ENCODE data around the gene IFNK.

DNA sequence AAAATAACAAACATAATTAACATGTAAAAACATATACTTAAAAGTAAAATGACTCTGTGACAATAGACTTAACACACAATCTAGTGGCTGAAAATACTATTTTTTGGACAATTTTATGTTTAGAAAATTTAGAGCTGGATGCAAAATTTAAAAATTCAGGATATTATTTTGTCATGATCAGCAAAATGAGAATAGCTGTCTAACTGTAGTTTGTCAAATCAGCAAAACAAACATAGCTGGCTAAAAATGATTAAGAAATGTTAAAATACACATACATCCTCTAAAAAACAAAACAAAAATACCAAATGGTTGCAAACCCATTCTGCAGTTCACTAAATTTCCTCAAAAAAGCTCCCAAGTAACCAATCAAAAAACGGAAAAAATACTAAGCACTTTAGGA lies 30.6 kb downstream of the IFNK start:
- TF ChIP-seq, protein P1, sequence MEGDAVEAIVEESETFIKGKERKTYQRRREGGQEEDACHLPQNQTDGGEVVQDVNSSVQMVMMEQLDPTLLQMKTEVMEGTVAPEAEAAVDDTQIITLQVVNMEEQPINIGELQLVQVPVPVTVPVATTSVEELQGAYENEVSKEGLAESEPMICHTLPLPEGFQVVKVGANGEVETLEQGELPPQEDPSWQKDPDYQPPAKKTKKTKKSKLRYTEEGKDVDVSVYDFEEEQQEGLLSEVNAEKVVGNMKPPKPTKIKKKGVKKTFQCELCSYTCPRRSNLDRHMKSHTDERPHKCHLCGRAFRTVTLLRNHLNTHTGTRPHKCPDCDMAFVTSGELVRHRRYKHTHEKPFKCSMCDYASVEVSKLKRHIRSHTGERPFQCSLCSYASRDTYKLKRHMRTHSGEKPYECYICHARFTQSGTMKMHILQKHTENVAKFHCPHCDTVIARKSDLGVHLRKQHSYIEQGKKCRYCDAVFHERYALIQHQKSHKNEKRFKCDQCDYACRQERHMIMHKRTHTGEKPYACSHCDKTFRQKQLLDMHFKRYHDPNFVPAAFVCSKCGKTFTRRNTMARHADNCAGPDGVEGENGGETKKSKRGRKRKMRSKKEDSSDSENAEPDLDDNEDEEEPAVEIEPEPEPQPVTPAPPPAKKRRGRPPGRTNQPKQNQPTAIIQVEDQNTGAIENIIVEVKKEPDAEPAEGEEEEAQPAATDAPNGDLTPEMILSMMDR (IDR thresholded peaks at IDR 0.05 in 8 of 11, conservative IDR thresholded peaks at IDR 0.05 in 3 of 11), result no peak
- TF ChIP-seq POLR2AphosphoS5 (IDR thresholded peaks at IDR 0.05), result no peak
- no peak for TF ChIP-seq POLR2A (IDR thresholded peaks at IDR 0.05)

Data from spleen (tissue), 7 donors.